GM21576 (cell line): Measurements from ENCODE around the gene BCL7B.
"Not testable (repeated sequence)": the region's sequence is repeated elsewhere in the genome, so short reads cannot be mapped to it uniquely, and the experiment has no call there.

Source experiments
- ATAC-seq: cut with Tn5 transposase; IDR thresholded peaks from one replicate; pipeline ENCODE4 v1.9.1; 2021; ENCODE audit warnings: mild to moderate bottlenecking, moderate library complexity; ENCODE audit not compliant: unreplicated experiment

BCL7B gene

GRCh38 chr7:73504920-73505319 lies 52.6 kb downstream of the BCL7B start:
- ATAC-seq = no peak

DNA sequence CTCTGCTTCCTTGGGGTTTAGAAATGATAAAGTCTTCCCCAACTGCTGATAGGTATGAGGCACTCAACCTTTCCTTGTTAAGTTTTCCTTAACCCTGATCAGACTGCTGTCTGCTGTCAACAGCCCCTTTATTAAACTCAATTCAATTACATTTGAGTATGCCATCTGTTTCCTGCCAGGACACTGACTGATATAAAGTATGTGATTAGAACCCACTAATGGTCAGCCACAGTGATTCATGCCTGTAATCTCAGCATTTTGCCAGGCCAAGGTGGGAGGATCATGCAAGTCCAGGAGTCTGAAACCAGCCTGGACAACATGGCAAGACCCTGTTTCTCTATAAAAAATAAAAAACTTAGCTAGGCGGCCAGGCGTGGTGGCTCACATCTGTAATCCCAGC lies 53.5 kb downstream of the BCL7B start:
- no peak for ATAC-seq

- ATAC-seq = no peak
Observed at GRCh38 chr7:73503229-73503628, 54.3 kb downstream of the BCL7B start.

DNA sequence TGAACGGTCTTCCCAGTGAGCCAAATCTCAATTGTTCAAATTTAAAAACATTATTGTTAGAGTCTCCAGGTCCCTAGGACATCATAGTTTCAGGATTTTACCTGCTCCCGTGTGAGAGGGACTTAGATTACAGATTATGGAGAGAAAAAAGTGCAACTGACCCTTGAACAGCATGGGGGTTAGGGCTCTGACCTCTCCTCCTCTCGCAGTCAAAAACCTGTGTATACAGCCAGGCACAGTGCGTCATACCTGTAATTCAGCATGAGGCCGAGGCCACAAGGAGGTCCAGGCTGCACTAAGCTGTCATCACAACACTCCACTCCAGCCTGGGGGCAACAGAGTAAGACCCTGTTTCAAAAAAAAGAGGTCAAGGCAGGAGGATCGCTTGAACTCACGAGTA lies 60.9 kb downstream of the BCL7B start:
- no peak for ATAC-seq

GRCh38 chr7:73495507-73495906 lies 62.0 kb downstream of the BCL7B start:
- not testable (repeated sequence) for ATAC-seq

DNA sequence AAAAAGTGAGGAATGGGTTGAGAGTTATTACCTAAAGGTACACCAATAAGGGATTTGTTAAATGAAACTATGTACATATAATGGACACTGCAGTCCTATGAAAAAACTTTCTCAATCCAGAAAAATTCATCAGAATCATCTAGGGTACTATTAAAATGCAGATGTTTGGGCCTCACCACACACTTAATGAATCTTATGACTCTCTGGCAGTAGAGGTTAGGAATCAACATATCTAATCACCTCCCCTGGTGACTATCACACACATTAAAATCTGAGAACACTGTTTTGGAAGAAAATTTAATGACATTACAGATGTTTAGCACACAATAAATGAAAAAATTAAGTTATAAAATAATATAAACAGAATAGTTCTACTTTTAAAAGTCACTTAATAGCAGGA lies 67.5 kb downstream of the BCL7B start:
- no peak for ATAC-seq

DNA sequence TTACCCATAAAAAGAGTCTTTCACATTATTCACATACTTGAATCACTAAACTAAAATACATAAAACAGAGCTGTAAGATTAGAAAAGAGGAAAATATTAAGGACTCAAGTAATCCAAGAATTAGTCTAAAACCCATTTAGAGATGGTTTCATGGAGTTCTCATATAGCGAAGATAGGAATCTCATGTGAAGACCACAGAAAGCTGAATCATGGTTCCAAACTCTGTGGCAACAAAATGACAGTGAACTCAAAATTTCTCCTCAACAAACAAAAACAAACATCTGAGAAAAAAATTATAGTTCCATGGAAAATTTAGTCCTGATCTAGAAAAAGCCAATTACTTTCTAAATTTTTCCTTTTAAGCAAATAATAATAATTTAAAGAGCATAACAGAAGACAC lies 70.0 kb downstream of the BCL7B start:
- no peak for ATAC-seq
